Measurements from ENCODE around the gene DTHD1. TPM values are rescaled to one million over a fixed set of nuclear protein-coding genes. Genes with fewer than 3 reads are reported as not detected.
A peak's percentile ranks its signal among the peaks of the same experiment; 100 is the strongest.

Gene DTHD1
- polyA plus RNA-seq, 4 donors, result not detected

- no peak for DNase-seq (ENCODE audit: low read depth in 4 of 4, low spot score in 3 of 4)
These were observed 57.6 kb downstream of the DTHD1 start for GRCh38 chr4:36338973-36339372.

- no peak for DNase-seq (ENCODE audit: low read depth in 4 of 4, low spot score in 3 of 4)
These were observed 60.5 kb downstream of the DTHD1 start for GRCh38 chr4:36341936-36342335.

DNA sequence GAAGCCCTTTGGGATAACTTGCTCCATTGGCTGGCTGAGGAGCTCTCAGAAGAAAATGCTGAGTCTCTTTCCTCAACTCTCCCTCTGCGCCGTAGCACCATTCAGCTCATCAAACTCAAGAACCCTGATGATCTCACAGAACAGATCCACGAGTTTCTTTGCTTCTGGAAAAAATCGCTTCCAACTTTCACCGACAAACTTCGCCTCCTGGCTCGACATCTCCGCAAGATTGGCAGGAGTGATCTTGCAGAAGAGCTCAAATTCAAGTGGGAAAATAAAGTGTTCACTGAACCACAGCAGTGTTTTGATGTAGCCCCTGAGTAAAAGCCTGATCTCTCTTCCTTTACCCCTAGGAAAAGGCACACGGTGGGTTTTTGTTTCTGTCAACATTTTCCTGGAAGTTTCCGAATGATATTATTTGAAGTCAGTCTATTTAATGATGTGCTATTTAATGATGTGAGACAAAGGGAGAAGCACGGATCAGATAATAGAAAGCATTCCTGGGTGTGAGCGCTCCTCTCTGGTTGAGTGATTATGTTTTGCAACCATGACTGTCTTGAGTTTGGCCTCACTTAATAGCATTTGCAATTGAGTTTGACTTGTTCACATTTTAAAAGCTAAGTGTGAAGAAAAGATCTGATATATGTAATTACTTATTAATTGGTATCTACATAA, 62.2 kb downstream of the DTHD1 start:
- DNase-seq (ENCODE audit: low read depth in 4 of 4, low spot score in 3 of 4), result peak in 1 of 4 donors; percentile 12

DNA sequence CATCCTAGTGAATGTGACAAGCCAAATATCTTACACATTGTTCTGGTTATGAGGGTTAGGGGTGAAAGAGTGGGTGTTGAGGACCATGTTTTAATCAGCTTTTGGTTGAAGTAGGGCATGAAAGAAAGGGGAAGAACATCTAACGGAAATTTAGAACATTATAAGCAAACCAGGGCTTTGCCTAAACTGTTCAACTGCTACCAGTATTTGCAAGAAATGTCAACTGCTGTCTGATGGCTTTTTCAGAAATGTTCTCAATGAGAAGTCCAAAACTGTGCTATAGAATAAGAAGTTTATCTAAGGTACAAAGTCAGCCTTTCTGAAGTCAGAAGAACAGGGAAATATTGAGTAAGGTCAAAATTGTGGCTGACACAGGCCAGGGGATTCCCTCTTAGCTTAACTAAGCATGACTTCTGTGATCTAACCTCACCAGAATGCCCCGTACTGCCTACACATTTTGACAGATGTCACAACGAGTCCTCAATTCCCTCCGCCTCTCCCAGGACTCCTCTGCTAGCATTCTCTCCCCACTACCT, 67.1 kb downstream of the DTHD1 start:
- DNase-seq (ENCODE audit: low read depth in 4 of 4, low spot score in 3 of 4), result no peak

DNA sequence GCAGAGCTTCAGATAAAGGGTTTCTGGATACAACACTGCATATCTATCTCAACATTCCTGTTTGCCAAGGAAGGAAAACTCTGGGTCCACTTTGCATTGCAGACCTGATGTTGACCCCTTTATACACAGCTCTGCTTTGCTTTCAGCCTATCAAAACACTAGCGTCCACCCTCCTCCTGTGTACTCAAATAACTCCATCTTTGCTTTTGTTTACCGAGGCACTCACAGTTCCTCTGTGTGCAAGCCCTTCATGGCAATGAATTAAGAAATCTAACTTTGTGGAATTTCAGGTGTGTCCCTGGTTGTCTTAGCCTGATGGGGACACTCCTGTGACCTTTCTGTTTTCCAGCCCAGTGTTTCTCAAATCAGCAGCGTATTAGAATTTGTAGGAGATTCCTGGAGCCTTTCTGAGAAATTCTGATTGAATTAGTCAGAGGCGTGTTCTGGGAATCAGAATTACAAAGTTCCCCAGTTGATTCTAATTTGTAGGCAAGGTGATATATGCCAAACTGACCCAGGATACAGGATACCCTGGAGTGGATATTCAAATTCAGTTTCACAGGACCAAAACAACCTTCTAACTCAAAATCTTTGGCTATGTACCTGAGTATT, 68.6 kb downstream of the DTHD1 start:
- no peak for DNase-seq (ENCODE audit: low read depth in 4 of 4, low spot score in 3 of 4)

DNA sequence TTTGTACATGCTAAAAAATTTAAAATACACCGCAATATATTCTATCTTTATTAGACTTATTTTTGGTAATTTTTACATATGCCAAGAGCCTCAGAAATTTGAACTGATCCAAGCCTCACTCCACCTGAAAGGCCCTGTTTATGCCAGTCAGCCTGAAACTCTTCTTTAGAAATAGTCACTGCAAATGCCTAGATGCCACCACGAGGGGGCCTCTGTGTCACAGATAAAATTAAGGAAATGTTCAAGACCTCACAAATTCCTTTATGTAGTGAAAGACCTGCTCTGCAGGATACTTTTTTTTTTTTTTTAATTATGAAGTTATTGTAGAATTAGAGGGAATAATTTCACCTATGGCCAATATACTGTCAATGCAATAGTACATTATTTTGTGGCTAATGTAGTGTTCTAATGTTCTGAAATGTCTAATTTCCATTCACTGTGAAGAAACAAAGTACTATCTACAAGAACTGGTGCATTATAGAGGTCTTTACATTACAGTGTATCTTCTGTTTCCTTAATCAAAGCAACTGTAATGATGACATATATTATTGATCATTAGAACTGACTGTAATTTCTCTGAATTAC, 69.8 kb downstream of the DTHD1 start:
- DNase-seq (ENCODE audit: low read depth in 4 of 4, low spot score in 3 of 4), result peak in 3 of 4 donors; percentile 12 to 30 (median 16)

DNA sequence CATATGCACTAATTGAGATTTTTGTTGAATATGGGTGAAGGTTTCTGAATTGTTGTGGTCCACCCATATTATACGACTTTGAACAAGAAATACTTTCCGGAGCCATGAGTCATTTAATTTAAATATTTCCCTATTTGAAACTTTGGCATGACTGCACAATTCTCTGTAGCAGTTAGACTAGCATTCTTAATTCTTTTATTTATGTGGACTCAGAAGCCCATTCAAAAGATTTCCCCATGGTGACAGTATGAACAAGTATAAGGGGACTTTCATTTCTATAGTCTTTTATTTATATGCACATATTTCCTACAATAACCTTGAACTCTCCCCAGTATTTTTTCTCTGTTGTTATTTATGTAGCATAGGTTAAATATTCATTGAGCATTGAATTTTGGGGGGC, 72.6 kb downstream of the DTHD1 start:
- DNase-seq (ENCODE audit: low read depth in 4 of 4, low spot score in 3 of 4), result no peak

DNA sequence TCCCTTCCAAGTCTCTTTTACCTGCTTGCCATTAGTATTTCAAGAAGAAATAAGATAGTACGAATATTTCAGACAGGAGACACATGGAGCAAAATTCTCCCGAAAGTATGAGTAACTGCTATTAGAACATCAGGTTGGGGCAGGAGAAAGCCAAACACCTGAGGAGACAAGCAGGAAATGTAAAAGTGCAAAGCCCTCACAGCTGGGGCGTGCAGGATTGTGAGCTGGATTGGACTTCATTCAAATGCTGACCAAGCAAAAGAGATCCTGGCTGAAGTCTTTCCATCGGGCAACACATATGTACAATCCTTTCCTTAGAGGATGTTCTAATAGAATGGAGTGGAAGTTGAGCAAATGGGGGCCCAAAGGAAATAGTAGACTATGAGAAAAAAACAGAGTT, 76.8 kb downstream of the DTHD1 start:
- DNase-seq (ENCODE audit: low read depth in 4 of 4, low spot score in 3 of 4), result no peak

GRCh38 chr4:36360755-36361154, 79.3 kb downstream of the DTHD1 start:
- no peak for DNase-seq (ENCODE audit: low read depth in 4 of 4, low spot score in 3 of 4)

- no peak for DNase-seq (ENCODE audit: low read depth in 4 of 4, low spot score in 3 of 4)
These were observed 81.6 kb downstream of the DTHD1 start for GRCh38 chr4:36363024-36363423.

GRCh38 chr4:36374836-36375511, 93.6 kb downstream of the DTHD1 start:
- no peak for DNase-seq (ENCODE audit: low read depth in 4 of 4, low spot score in 3 of 4)

GRCh38 chr4:36385951-36386571, 104.6 kb downstream of the DTHD1 start:
- DNase-seq (ENCODE audit: low read depth in 4 of 4, low spot score in 3 of 4), result no peak

DNA sequence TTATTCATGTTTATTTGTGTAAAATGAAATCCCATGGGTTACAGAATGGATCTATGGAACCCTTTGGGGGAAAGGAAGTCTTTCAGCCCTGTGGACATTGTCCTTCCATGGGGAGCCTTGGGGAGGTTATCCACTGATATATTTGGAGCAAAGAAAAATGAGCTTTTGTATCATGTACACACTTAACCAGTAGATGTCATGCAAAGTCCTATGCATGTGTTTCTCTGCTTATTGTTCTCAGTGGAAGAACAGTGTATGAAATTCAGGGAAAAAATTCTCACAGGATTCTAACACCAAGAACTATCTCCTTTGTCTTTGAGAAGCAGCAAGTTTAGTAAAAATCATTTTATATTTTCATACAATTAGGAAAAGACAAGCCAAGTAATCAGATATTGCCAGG, 105.3 kb downstream of the DTHD1 start:
- DNase-seq (ENCODE audit: low read depth in 4 of 4, low spot score in 3 of 4), result no peak

DNA sequence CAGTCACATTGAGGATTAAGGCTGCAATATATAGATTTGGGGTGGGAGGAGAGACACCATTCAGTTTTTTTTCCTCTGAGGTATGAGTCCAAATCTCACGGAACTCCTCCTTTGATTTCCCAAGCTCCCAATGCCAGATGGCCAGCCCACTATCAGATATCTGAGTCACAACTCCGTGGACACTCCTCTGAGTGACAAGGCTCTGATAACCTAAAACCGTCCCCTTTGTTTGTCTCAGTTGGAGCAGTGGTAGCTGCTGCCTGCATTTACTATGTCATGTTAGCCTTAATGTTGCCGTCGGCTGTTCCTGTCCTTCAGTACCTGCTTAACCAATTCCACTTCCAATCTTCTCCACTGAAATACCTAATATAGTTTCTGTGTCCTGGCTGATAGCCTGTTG, 107.3 kb downstream of the DTHD1 start:
- no peak for DNase-seq (ENCODE audit: low read depth in 4 of 4, low spot score in 3 of 4)

- no peak for DNase-seq (ENCODE audit: low read depth in 4 of 4, low spot score in 3 of 4)
These were observed 110.0 kb downstream of the DTHD1 start for GRCh38 chr4:36391411-36391810.

- no peak for DNase-seq (ENCODE audit: low read depth in 4 of 4, low spot score in 3 of 4)
These were observed 110.6 kb downstream of the DTHD1 start for GRCh38 chr4:36392024-36392423.

DNA sequence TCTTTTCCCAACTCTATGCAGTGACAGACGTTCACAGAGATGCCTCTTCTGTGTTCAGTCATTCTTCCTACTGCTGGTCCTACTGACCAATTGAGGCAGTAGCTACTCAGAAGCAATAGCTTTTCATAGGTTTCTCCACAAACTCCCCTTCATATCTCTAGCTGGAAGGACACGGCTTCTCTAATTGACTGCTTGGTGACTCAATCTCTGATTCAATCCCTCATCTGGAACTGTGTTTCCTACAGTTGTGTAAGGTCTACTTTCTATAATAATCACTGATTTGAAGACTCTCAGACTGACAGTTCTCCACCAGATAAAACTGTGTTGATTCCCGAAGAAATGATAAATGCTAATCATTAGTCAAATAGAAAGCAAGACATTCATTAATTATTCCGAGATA, 111.5 kb downstream of the DTHD1 start:
- no peak for DNase-seq (ENCODE audit: low read depth in 4 of 4, low spot score in 3 of 4)
